Stimulated activated CD8-positive, alpha-beta memory T cell treated with anti-CD3 and anti-CD28 coated beads, Interleukin-4, amount 100 ng/mL, for 48 hours (primary cell): ENCODE data around the gene PGGHG.
"Not testable (repeated sequence)": the region's sequence is repeated elsewhere in the genome, so short reads cannot be mapped to it uniquely, and the experiment has no call there.

Experiments
- DNase-seq: peaks from one replicate; pipeline ENCODE4 v3.0.0-alpha.2; 2020

Gene PGGHG

GRCh38 chr11:330694-331357, 41.9 kb downstream of the PGGHG start:
- DNase-seq, result peak; percentile 67

GRCh38 chr11:331358-332060, 42.6 kb downstream of the PGGHG start:
- DNase-seq, result no peak

- no peak for DNase-seq
These were observed 43.9 kb downstream of the PGGHG start for GRCh38 chr11:332651-333480.

- DNase-seq, result not testable (repeated sequence)
These were observed 44.8 kb downstream of the PGGHG start for GRCh38 chr11:333616-334263.

GRCh38 chr11:334264-334994, 45.5 kb downstream of the PGGHG start:
- DNase-seq, result no peak

GRCh38 chr11:335779-336658, 47.1 kb downstream of the PGGHG start:
- DNase-seq, result no peak

GRCh38 chr11:336659-337198, 47.8 kb downstream of the PGGHG start:
- DNase-seq, result no peak

GRCh38 chr11:337711-338110, 48.8 kb downstream of the PGGHG start:
- no peak for DNase-seq

- DNase-seq, result no peak
These were observed 51.0 kb downstream of the PGGHG start for GRCh38 chr11:339963-340362.

- DNase-seq, result no peak
These were observed 51.9 kb downstream of the PGGHG start for GRCh38 chr11:340539-341512.

- DNase-seq, result no peak
These were observed 53.4 kb downstream of the PGGHG start for GRCh38 chr11:342328-342727.

- DNase-seq, result no peak
These were observed 56.1 kb downstream of the PGGHG start for GRCh38 chr11:344836-345578.
